Measurements from ENCODE around the gene TNRC18. TPM values are rescaled to one million over a fixed set of nuclear protein-coding genes. Genes with fewer than 3 reads are reported as not detected.

TNRC18 gene
- total and polyA plus RNA-seq, 2 experiments from 2014 or later: 18.1 to 52.8 TPM

GRCh38 chr7:5334671-5335070 lies 89.0 kb downstream of the TNRC18 start:
- H3K79me2 ChIP-seq: peaks cover 45% of the 10 kb centered on the region
- no peak for DNase-seq (ENCODE audit: low spot score)
- H3K9me2 ChIP-seq (replicated peaks; ENCODE audit: insufficient read depth): no peaks in the 10 kb centered on the region
- no peak overlapping the region for H3K4me2 ChIP-seq
- no peak overlapping the region for H3K4me3 ChIP-seq
- no peaks in the 10 kb centered on the region for H3K27me3 ChIP-seq
- TF ChIP-seq EZH2phosphoT487 (IDR thresholded peaks at IDR 0.05; ENCODE audit: low read depth, severe bottlenecking, unreplicated experiment) (no peak), CTCF (IDR thresholded peaks at IDR 0.05; ENCODE audit: poor library complexity) (no peak), EZH2 (IDR thresholded peaks at IDR 0.05; ENCODE audit: borderline replicate concordance) (no peak)
- no peak overlapping the region for H3K27ac ChIP-seq
- peaks cover 4% of the 10 kb centered on the region for H4K20me1 ChIP-seq (ENCODE audit: insufficient read depth, poor library complexity, severe bottlenecking)
- no peaks in the 10 kb centered on the region for H3K4me1 ChIP-seq (ENCODE audit: insufficient read depth)
- H3K36me3 ChIP-seq (replicated peaks; ENCODE audit: insufficient read depth, low read depth): peaks cover 5% of the 10 kb centered on the region
- 96% methylated on average over 8 of the region's 8 CpGs for WGBS (ENCODE audit: low lambda C conversion rate, missing lambda C conversion rate)
- no peaks in the 10 kb centered on the region for H3K9me3 ChIP-seq (ENCODE audit: low read depth)
- H2AFZ ChIP-seq: no peak overlapping the region

- H3K27me3 ChIP-seq: no peaks in the 10 kb centered on the region
- H3K79me2 ChIP-seq: peaks cover 43% of the 10 kb centered on the region
- no peak for DNase-seq (ENCODE audit: low spot score)
- H3K36me3 ChIP-seq (replicated peaks; ENCODE audit: insufficient read depth, low read depth): peaks cover 5% of the 10 kb centered on the region
- TF ChIP-seq CTCF (IDR thresholded peaks at IDR 0.05; ENCODE audit: poor library complexity) (no peak), EZH2 (IDR thresholded peaks at IDR 0.05; ENCODE audit: borderline replicate concordance) (no peak)
- no peak overlapping the region for H2AFZ ChIP-seq
- no peak overlapping the region for H3K4me3 ChIP-seq
- H3K9me2 ChIP-seq (replicated peaks; ENCODE audit: insufficient read depth): no peaks in the 10 kb centered on the region
- no peak overlapping the region for H3K4me2 ChIP-seq
- peaks cover 4% of the 10 kb centered on the region for H4K20me1 ChIP-seq (ENCODE audit: insufficient read depth, poor library complexity, severe bottlenecking)
- H3K9me3 ChIP-seq (ENCODE audit: low read depth): no peaks in the 10 kb centered on the region
- 92% methylated on average over 25 of the region's 32 CpGs for WGBS (ENCODE audit: low lambda C conversion rate, missing lambda C conversion rate)
- H3K4me1 ChIP-seq (ENCODE audit: insufficient read depth): no peaks in the 10 kb centered on the region
- H3K27ac ChIP-seq: no peak overlapping the region
These were observed 90.3 kb downstream of the TNRC18 start for GRCh38 chr7:5333121-5334045.

- 98% methylated on average over 36 of the region's 43 CpGs for WGBS (ENCODE audit: low lambda C conversion rate, missing lambda C conversion rate)
- DNase-seq (ENCODE audit: low spot score): no peak
- no peak overlapping the region for H3K4me2 ChIP-seq
- H3K4me3 ChIP-seq: no peak overlapping the region
- H3K27ac ChIP-seq: no peak overlapping the region
- peaks cover 8% of the 10 kb centered on the region for H4K20me1 ChIP-seq (ENCODE audit: insufficient read depth, poor library complexity, severe bottlenecking)
- H3K36me3 ChIP-seq (replicated peaks; ENCODE audit: insufficient read depth, low read depth): peaks cover 5% of the 10 kb centered on the region
- H3K79me2 ChIP-seq: peaks cover 40% of the 10 kb centered on the region
- TF ChIP-seq CTCF (IDR thresholded peaks at IDR 0.05; ENCODE audit: poor library complexity) (no peak), EZH2phosphoT487 (IDR thresholded peaks at IDR 0.05; ENCODE audit: low read depth, severe bottlenecking, unreplicated experiment) (no peak), EZH2 (IDR thresholded peaks at IDR 0.05; ENCODE audit: borderline replicate concordance) (no peak)
- no peaks in the 10 kb centered on the region for H3K9me2 ChIP-seq (replicated peaks; ENCODE audit: insufficient read depth)
- no peak overlapping the region for H2AFZ ChIP-seq
- no peaks in the 10 kb centered on the region for H3K4me1 ChIP-seq (ENCODE audit: insufficient read depth)
- no peaks in the 10 kb centered on the region for H3K9me3 ChIP-seq (ENCODE audit: low read depth)
- no peaks in the 10 kb centered on the region for H3K27me3 ChIP-seq
These were observed 91.1 kb downstream of the TNRC18 start for GRCh38 chr7:5332579-5332978.
